GM18502 (cell line): ENCODE measurements around the gene EFNB1.

Experiments
- ATAC-seq: cut with Tn5 transposase; IDR thresholded peaks from one replicate; pipeline ENCODE4 v1.9.1; 2021; ENCODE audit warnings: mild to moderate bottlenecking; ENCODE audit not compliant: unreplicated experiment, poor library complexity

The EFNB1 gene

GRCh38 chrX:68876731-68877130 is 47.9 kb downstream of the EFNB1 start:
- no peak for ATAC-seq

- no peak for ATAC-seq
These were observed 48.8 kb downstream of the EFNB1 start for GRCh38 chrX:68877606-68878005.

- no peak for ATAC-seq
These were observed 50.3 kb downstream of the EFNB1 start for GRCh38 chrX:68878977-68879645.

GRCh38 chrX:68880846-68881552 is 52.2 kb downstream of the EFNB1 start:
- ATAC-seq: no peak

GRCh38 chrX:68881911-68882310 is 53.1 kb downstream of the EFNB1 start:
- ATAC-seq: no peak

- ATAC-seq: no peak
These were observed 55.0 kb downstream of the EFNB1 start for GRCh38 chrX:68883800-68884199.

- no peak for ATAC-seq
These were observed 60.4 kb downstream of the EFNB1 start for GRCh38 chrX:68889249-68889648.
